Keratinocyte (primary cell): ENCODE results near the gene UGT3A1. TPM values are rescaled to one million over a fixed set of nuclear protein-coding genes. Genes with fewer than 3 reads are reported as not detected.

Experiments used
- DNase-seq: peaks from one replicate; pipeline ENCODE4 v3.0.0-alpha.2; 2011; ENCODE audit warnings: low read depth, missing footprints, low spot score
- FAIRE-seq: peaks from 2 replicates; lab custom pipeline; 2011; peaks lifted over from hg19 to GRCh38; lab: Jason Lieb, UNC
- H2AFZ ChIP-seq: 2 replicates; pipeline ENCODE4 v1.6.0; 2012; ENCODE audit warnings: low read length, control low read depth, inconsistent platforms; ENCODE audit not compliant: control insufficient read depth
- H3K27ac ChIP-seq: 2 replicates; pipeline ENCODE4 v1.5.1; 2011; ENCODE audit warnings: low read length; ENCODE audit not compliant: control insufficient read depth, insufficient read depth
- H3K27me3 ChIP-seq: 3 replicates; pipeline ENCODE4 v1.6.0; 2011; ENCODE audit warnings: low read length; ENCODE audit not compliant: control insufficient read depth, insufficient read depth; ENCODE audit errors: extremely low read depth
- H3K36me3 ChIP-seq, 2 experiments: 2 replicates in 1 of 2; 3 replicates in 1 of 2; pipeline ENCODE4 v1.5.1; 2011; ENCODE audit warnings: low read length in 2 of 2, mild to moderate bottlenecking in 1 of 2; ENCODE audit not compliant: control insufficient read depth in 2 of 2, insufficient read depth in 2 of 2; ENCODE audit errors: extremely low read depth in 1 of 2
- H3K4me1 ChIP-seq: 3 replicates; pipeline ENCODE4 v1.5.1; 2011; ENCODE audit warnings: low read length; ENCODE audit not compliant: control insufficient read depth, insufficient read depth; ENCODE audit errors: extremely low read depth
- H3K4me2 ChIP-seq: 3 replicates; pipeline ENCODE4 v1.6.0; 2011; ENCODE audit warnings: low read depth, low read length; ENCODE audit not compliant: control insufficient read depth, insufficient read depth; ENCODE audit errors: extremely low read depth
- H3K4me3 ChIP-seq, 3 experiments: fragments of 200-600 bp in 1 of 3; sonication (generic) in 1 of 3; 2 replicates in 2 of 3; 3 replicates in 1 of 3; pipeline ENCODE4 v1.5.1; 2011 to 2016; ENCODE audit warnings: low read length in 3 of 3, mild to moderate bottlenecking in 3 of 3, control low read depth in 2 of 3, inconsistent platforms in 1 of 3, low read depth in 1 of 3, mixed read lengths in 1 of 3, mixed run types in 1 of 3, moderate library complexity in 1 of 3; ENCODE audit not compliant: control insufficient read depth in 2 of 3, insufficient read depth in 2 of 3; ENCODE audit errors: extremely low read depth in 1 of 3
- H3K79me2 ChIP-seq: 2 replicates; pipeline ENCODE4 v1.6.0; 2012; ENCODE audit warnings: low read length; ENCODE audit not compliant: control insufficient read depth, insufficient read depth
- H3K9ac ChIP-seq: 3 replicates; pipeline ENCODE4 v1.6.0; 2011; ENCODE audit warnings: low read length; ENCODE audit not compliant: control insufficient read depth, insufficient read depth; ENCODE audit errors: extremely low read depth
- H3K9me1 ChIP-seq: 3 replicates; pipeline ENCODE4 v1.6.0; 2011; ENCODE audit warnings: low read length; ENCODE audit not compliant: control insufficient read depth, insufficient read depth; ENCODE audit errors: extremely low read depth
- H3K9me3 ChIP-seq: 2 replicates; pipeline ENCODE4 v1.5.1; 2012; ENCODE audit warnings: low read depth, low read length; ENCODE audit not compliant: control insufficient read depth
- H4K20me1 ChIP-seq: 3 replicates; pipeline ENCODE4 v1.6.0; 2011; ENCODE audit warnings: low read length; ENCODE audit not compliant: control insufficient read depth, insufficient read depth; ENCODE audit errors: extremely low read depth
- CTCF ChIP-seq, 3 experiments: IDR thresholded peaks in 1 of 3; conservative IDR thresholded peaks in 1 of 3; optimal IDR thresholded peaks in 1 of 3; 2 replicates in 2 of 3; 3 replicates in 1 of 3; pipeline versions ENCODE3 to v1.5.1; 2011; ENCODE audit warnings: low read length in 3 of 3, mild to moderate bottlenecking in 3 of 3, moderate library complexity in 2 of 3, control low read depth in 1 of 3, inconsistent platforms in 1 of 3; ENCODE audit not compliant: insufficient read depth in 2 of 3; ENCODE audit errors: extremely low read depth in 1 of 3
- EZH2 ChIP-seq: IDR thresholded peaks from one replicate; pipeline ENCODE4 v1.6.1; 2012; ENCODE audit warnings: inconsistent platforms, mild to moderate bottlenecking, low read length, moderate library complexity
- dilution Hi-C: fragments of 300-500 bp; cut with MboI; formaldehyde crosslinking; loops from one replicate; pipeline ENCODE4 v1.7.0; 2020; ENCODE audit warnings: low sequenced_read_pairs; ENCODE audit not compliant: extremely low pct_ligation_motif_present
- polyA plus RNA-seq, 5 experiments: library from polyadenylated mRNA; depleted of rRNA in 3 of 5; stranded (reverse) in 3 of 5; stranded (forward) in 1 of 5; unstranded in 1 of 5; fragments of >200 nt; gene quantifications; 1 replicate in 1 of 5; 2 replicates in 3 of 5; 3 replicates in 1 of 5; pipeline versions ENCODE4 v1.2.1 to v1.2.3, GENCODE V29; 2011 to 2012; ENCODE audit warnings: missing spikeins in 2 of 5, low read depth in 1 of 5, low replicate concordance in 1 of 5

The UGT3A1 gene
- polyA plus RNA-seq, 1 donor (not counting 4 experiments of a cell fraction or from before 2014, with no cell fraction given): not detected

- H3K9me3 ChIP-seq: no peaks in the 10 kb centered on the region
- no peak for FAIRE-seq
- H3K36me3 ChIP-seq: no peaks in the 10 kb centered on the region
- TF ChIP-seq CTCF (optimal IDR thresholded peaks at IDR 0.05 in 1 of 3, IDR thresholded peaks at IDR 0.05 in 1 of 3, conservative IDR thresholded peaks at IDR 0.05 in 1 of 3; ENCODE audit: extremely low read depth in 1 of 3, insufficient read depth in 2 of 3, low read length in 3 of 3) (no peak), EZH2 (no peak)
- no peak overlapping the region for H3K9ac ChIP-seq
- no peak overlapping the region for H2AFZ ChIP-seq
- H4K20me1 ChIP-seq: no peaks in the 10 kb centered on the region
- no peak for DNase-seq
- no peaks in the 10 kb centered on the region for H3K4me1 ChIP-seq
- dilution Hi-C loops: no loop called here
- H3K27me3 ChIP-seq: no peaks in the 10 kb centered on the region
- H3K79me2 ChIP-seq: no peaks in the 10 kb centered on the region
- no peak overlapping the region for H3K27ac ChIP-seq
- H3K9me1 ChIP-seq: no peaks in the 10 kb centered on the region
- no peak overlapping the region for H3K4me3 ChIP-seq
- H3K4me2 ChIP-seq: no peak overlapping the region
Observed at GRCh38 chr5:35904443-35905132, 86.6 kb downstream of the UGT3A1 start.

GRCh38 chr5:35903631-35904203, 87.5 kb downstream of the UGT3A1 start:
- DNase-seq (no peak), FAIRE-seq (no peak)
- H4K20me1 ChIP-seq: no peaks in the 10 kb centered on the region
- no peaks in the 10 kb centered on the region for H3K9me3 ChIP-seq
- H3K4me2 ChIP-seq: no peak overlapping the region
- H2AFZ ChIP-seq: no peak overlapping the region
- H3K27me3 ChIP-seq: no peaks in the 10 kb centered on the region
- dilution Hi-C loops: no loop called here
- no peaks in the 10 kb centered on the region for H3K4me1 ChIP-seq
- no peak overlapping the region for H3K27ac ChIP-seq
- H3K9ac ChIP-seq: no peak overlapping the region
- TF ChIP-seq CTCF (optimal IDR thresholded peaks at IDR 0.05 in 1 of 3, IDR thresholded peaks at IDR 0.05 in 1 of 3, conservative IDR thresholded peaks at IDR 0.05 in 1 of 3; ENCODE audit: extremely low read depth in 1 of 3, insufficient read depth in 2 of 3, low read length in 3 of 3) (no peak), EZH2 (no peak)
- H3K4me3 ChIP-seq: no peak overlapping the region
- no peaks in the 10 kb centered on the region for H3K36me3 ChIP-seq
- no peaks in the 10 kb centered on the region for H3K79me2 ChIP-seq
- H3K9me1 ChIP-seq: no peaks in the 10 kb centered on the region
